Ovary (tissue), 9 donors: ENCODE results near the gene SEC61A2. TPM values are rescaled to one million over a fixed set of nuclear protein-coding genes. Genes with fewer than 3 reads are reported as not detected.
"Not testable (repeated sequence)": the region's sequence is repeated elsewhere in the genome, so short reads cannot be mapped to it uniquely, and the experiment has no call there.

ENCODE experiments used
- DNase-seq, 5 donors: peaks; one replicate each; pipeline ENCODE4 v3.0.0-alpha.2; 2019 to 2020
- H3K27ac ChIP-seq, 2 donors: fragments of 200-600 bp; one replicate each; pipeline versions ENCODE4 v1.5.1 to v1.8.0; 2019 to 2022
- H3K27me3 ChIP-seq: fragments of 200-600 bp; one replicate; pipeline ENCODE4 v1.8.0; 2022
- H3K36me3 ChIP-seq: fragments of 200-600 bp; sonication (generic); one replicate; pipeline ENCODE4 v1.5.1; 2019
- H3K4me1 ChIP-seq: one replicate; pipeline ENCODE4 v1.8.1; 2013; ENCODE audit warnings: mild to moderate bottlenecking, moderate library complexity; ENCODE audit not compliant: insufficient read depth
- H3K4me3 ChIP-seq: fragments of 200-600 bp; sonication (generic); one replicate; pipeline ENCODE4 v1.5.1; 2017
- H3K9me3 ChIP-seq, 2 donors: fragments of 200-600 bp in 1 of 2; sonication (generic) in 1 of 2; one replicate each; pipeline versions ENCODE4 v1.5.1 to v1.8.1; 2013 to 2019; ENCODE audit warnings: mild to moderate bottlenecking in 1 of 2, moderate library complexity in 1 of 2
- CTCF ChIP-seq, 3 donors: fragments of 450-650 bp in 2 of 3; fragments of 200-600 bp in 1 of 3; IDR thresholded peaks; one replicate each; pipeline versions ENCODE4 v1.5.1 to v1.8.0; 2016 to 2022; ENCODE audit warnings: antibody characterized with exemption in 3 of 3, mild to moderate bottlenecking in 1 of 3
- EP300 ChIP-seq: sonication (generic); formaldehyde crosslinking; IDR thresholded peaks from one replicate; pipeline ENCODE4 v1.6.1; 2017; ENCODE audit warnings: antibody characterized with exemption
- POLR2A ChIP-seq: fragments of 450-650 bp; IDR thresholded peaks from one replicate; pipeline ENCODE4 v1.6.1; 2017; ENCODE audit warnings: antibody characterized with exemption, mild to moderate bottlenecking, moderate library complexity
- WGBS, 3 donors: extraction: QIAGEN DNeasy Blood & Tissue Kit in 1 of 3; methylation state at CpG; one replicate each; pipeline versions ENCODE4 v1.1.5 to v1.1.7; 2013 to 2017; 5-methylcytosine and 5-hydroxymethylcytosine counted together
- intact Hi-C, 4 donors: fragments of 100-400 bp; cut with DNase I; formaldehyde crosslinking; loops; one replicate each; pipeline versions ENCODE4 v1.11.0 to v1.15.1; 2022 to 2023
- polyA plus RNA-seq, 2 donors: library from polyadenylated mRNA; stranded (reverse); fragments of 200-250 nt in 1 of 2; fragments of 350-450 nt in 1 of 2; fragmentation: Illumina TruSeq in 1 of 2; extraction: RNeasy Lipid Tissue Mini Kit (QIAGEN cat#74804) in 1 of 2; gene quantifications; one replicate each; pipeline ENCODE4 v1.2.3, GENCODE V29; 2013 to 2014
- total RNA-seq, 7 donors: library from RNA; depleted of rRNA in 2 of 7; stranded (reverse); fragments of >200 nt in 2 of 7; fragmentation: NEBNext Ultra II Directional in 3 of 7; extraction: Animal tissue kit (Norgen Biotek cat#: 25700) in 3 of 7; gene quantifications; one replicate each; pipeline versions ENCODE4 v1.1.0 to v1.2.4, GENCODE V29; 2016 to 2023
- donor health status: DM: no; HTN: no; CAD: no; lungs with moderate emphysema.
- donor health status: DM: no; HTN: no; CAD: no.
- donor health status: Bipolar disorder and iron deficiency.
- donor health status: DM: yes; HTN: yes; CAD: no.
- donor health status: DM: no; HTN: no; CAD: no.
- donor health status: DM: yes; HTN: yes; CAD: no.

The SEC61A2 gene
- total and polyA plus RNA-seq, 9 donors, result 7.4 to 13.4 (median 9.5) TPM

DNA sequence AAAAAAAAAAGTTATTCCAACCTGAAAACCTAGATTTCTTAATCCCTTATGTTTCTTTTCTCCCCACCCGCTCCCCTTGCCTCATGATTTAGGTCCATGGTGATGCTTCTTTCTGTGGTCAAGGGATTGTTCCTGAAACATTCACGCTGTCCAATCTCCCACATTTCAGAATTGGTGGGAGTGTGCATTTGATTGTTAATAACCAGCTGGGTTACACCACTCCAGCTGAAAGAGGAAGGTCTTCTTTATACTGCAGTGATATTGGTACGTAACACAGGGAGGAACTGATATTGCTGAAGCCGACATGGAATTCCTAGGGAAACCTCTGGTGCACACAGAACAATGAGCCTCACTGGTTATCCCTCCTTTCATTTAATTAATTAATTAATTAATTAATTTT, 38.1 kb upstream of the SEC61A2 start:
- Histone ChIP-seq H3K4me1 (no peaks in the 10 kb centered on the region), H3K27me3 (no peaks in the 10 kb centered on the region), H3K9me3 (no peaks in the 10 kb centered on the region), H3K4me3 (no peak overlapping the region), H3K36me3 (no peaks in the 10 kb centered on the region), H3K27ac (no peak overlapping the region)
- no peak for DNase-seq
- TF ChIP-seq POLR2A, result no peak
- no peak for TF ChIP-seq EP300
- no peak for TF ChIP-seq CTCF (IDR thresholded peaks at IDR 0.05)
- WGBS, 3 donors, result 83 to 95% (median 89%) methylated on average over 4 of the region's 4 CpGs
- intact Hi-C loops, result no loop called here

GRCh38 chr10:12097361-12097760, 32.1 kb upstream of the SEC61A2 start:
- intact Hi-C loops, H3K4me1 ChIP-seq, DNase-seq, H3K36me3 ChIP-seq, H3K27me3 ChIP-seq, H3K27ac ChIP-seq, H3K9me3 ChIP-seq, H3K4me3 ChIP-seq: not testable (repeated sequence)
- 86 to 92% (median 87%) methylated on average over 9 of the region's 9 CpGs for WGBS, 3 donors

DNA sequence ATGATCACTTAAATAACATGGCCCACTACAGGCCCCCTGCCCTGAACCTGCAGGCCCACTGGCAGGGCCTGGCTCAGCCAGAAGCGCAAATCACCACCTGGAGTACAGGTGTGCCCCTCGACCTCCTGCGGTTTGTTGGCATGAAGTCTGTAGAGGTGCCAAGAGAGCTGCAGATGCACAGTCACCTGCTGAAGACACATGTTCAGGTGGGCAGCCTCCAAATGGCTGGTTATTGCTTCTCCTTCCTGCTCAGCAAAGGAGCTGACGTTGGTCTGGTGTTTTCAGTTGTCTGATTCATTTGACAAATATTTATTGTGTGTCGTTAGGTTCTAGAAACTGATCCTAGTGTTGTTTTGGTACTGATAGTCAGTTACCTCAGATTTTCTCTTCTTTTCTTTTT, 31.7 kb upstream of the SEC61A2 start:
- Histone ChIP-seq H3K4me1 (no peaks in the 10 kb centered on the region), H3K27me3 (no peaks in the 10 kb centered on the region), H3K4me3 (no peak overlapping the region), H3K9me3 (no peaks in the 10 kb centered on the region), H3K27ac (no peak overlapping the region), H3K36me3 (no peaks in the 10 kb centered on the region)
- intact Hi-C loops, result no loop called here
- 79 to 85% (median 83%) methylated on average over 5 of the region's 5 CpGs for WGBS, 3 donors
- DNase-seq, result no peak
- no peak for TF ChIP-seq POLR2A
- TF ChIP-seq EP300, result no peak
- TF ChIP-seq CTCF (IDR thresholded peaks at IDR 0.05), result no peak

DNA sequence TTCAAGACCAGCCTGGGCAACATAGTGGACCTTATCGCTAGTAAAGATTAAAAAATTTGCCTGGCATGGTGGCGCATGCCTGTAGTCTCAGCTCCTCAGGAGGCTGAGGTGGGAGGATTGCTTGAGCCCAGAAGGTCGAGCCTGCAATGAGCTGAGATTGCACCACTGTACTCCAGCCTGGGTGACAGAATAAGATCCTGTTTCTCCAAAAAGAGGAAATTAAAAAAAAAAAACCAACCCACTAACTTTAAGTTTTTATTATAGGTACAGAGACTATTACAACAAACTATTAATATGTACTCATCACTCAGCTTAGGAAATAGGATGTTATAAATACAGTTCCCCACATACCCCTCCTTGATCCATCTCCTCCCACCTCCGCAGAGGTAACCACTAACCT, 30.5 kb upstream of the SEC61A2 start:
- Histone ChIP-seq H3K4me3 (no peak overlapping the region), H3K36me3 (no peaks in the 10 kb centered on the region), H3K4me1 (no peaks in the 10 kb centered on the region), H3K27me3 (no peaks in the 10 kb centered on the region), H3K9me3 (no peaks in the 10 kb centered on the region), H3K27ac (no peak overlapping the region)
- no peak for DNase-seq
- intact Hi-C loops, result no loop called here
- WGBS, 3 donors, result 95 to 97% (median 96%) methylated on average over 4 of the region's 4 CpGs
- TF ChIP-seq EP300 (no peak), POLR2A (no peak), CTCF (IDR thresholded peaks at IDR 0.05) (no peak)

DNA sequence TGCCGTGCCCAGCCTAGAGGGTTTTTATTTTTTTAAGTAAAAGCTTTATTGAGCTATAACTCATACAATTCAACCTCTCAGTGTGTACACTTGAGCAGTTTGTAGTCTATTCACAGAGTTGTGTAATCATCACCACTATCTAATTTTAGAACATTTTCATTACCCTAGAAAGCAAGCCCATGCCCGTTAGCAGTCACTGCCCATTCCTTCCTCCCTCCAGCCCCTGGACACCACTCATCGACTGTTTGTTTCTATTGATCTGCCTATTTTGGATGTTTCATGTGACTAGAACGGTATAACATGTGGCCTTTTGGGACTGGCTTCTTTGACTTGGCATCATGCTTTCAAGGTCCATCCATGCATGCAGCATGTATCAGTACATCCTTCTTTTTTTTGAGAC, 25.7 kb upstream of the SEC61A2 start:
- TF ChIP-seq EP300 (no peak), POLR2A (no peak)
- no peaks in the 10 kb centered on the region for H3K27me3 ChIP-seq
- no peaks in the 10 kb centered on the region for H3K9me3 ChIP-seq
- H3K27ac ChIP-seq, result no peak overlapping the region
- no peak overlapping the region for H3K4me3 ChIP-seq
- H3K36me3 ChIP-seq, result no peaks in the 10 kb centered on the region
- WGBS, 3 donors, result 84 to 91% (median 91%) methylated on average over 4 of the region's 4 CpGs
- H3K4me1 ChIP-seq, result no peaks in the 10 kb centered on the region
- intact Hi-C loops, result no loop called here
- DNase-seq, result no peak

GRCh38 chr10:12107781-12108180, 21.7 kb upstream of the SEC61A2 start:
- Histone ChIP-seq H3K9me3 (no peaks in the 10 kb centered on the region), H3K36me3 (no peaks in the 10 kb centered on the region), H3K27ac (no peak overlapping the region), H3K4me3 (no peak overlapping the region), H3K4me1 (no peaks in the 10 kb centered on the region), H3K27me3 (no peaks in the 10 kb centered on the region)
- WGBS, 3 donors, result 86 to 93% (median 86%) methylated on average over 14 of the region's 14 CpGs
- TF ChIP-seq EP300, result no peak
- TF ChIP-seq POLR2A, result no peak
- TF ChIP-seq CTCF (IDR thresholded peaks at IDR 0.05), result no peak
- intact Hi-C loops, result no loop called here
- no peak for DNase-seq
